SK-N-SH (cell line): ENCODE measurements around the gene HS3ST4. TPM values are rescaled to one million over a fixed set of nuclear protein-coding genes. Genes with fewer than 3 reads are reported as not detected.

Source experiments
- CTCF ChIA-PET: fragments of 300-600, 350-600 bp; formaldehyde crosslinking; extraction: SDS; loops from one replicate; lab custom pipeline; 2021; lab: Yijun Ruan, JAX
- POLR2A ChIA-PET: fragments of 350-600 bp; sonication (Branson Sonifier 250); formaldehyde crosslinking; extraction: SDS; loops from one replicate; lab custom pipeline; 2020; ENCODE audit warnings: antibody characterized with exemption, inconsistent platforms; lab: Yijun Ruan, JAX
- DNase-seq: peaks from one replicate; pipeline ENCODE4 v3.0.0; 2012
- H2AFZ ChIP-seq: fragments of 200-600 bp; sonication (generic); 2 replicates; pipeline ENCODE4 v1.8.1; 2016; ENCODE audit warnings: antibody characterized with exemption, mild to moderate bottlenecking, low read depth
- H3F3A ChIP-seq: fragments of 200-600 bp; sonication (generic); replicated peaks from 2 replicates; pipeline ENCODE3; 2016; ENCODE audit warnings: antibody characterized with exemption, mild to moderate bottlenecking; ENCODE audit not compliant: insufficient read depth
- H3K27ac ChIP-seq, 2 experiments: fragments of 200-500 bp in 1 of 2; fragments of 200-600 bp in 1 of 2; sonication (Bioruptor generic) in 1 of 2; sonication (generic), shearing (Covaris generic) in 1 of 2; 2 replicates each; pipeline versions ENCODE4 v1.5.1 to v1.6.1; 2014 to 2016; ENCODE audit warnings: low read depth in 2 of 2, inconsistent platforms in 1 of 2, low read length in 1 of 2, mild to moderate bottlenecking in 1 of 2, mixed read lengths in 1 of 2
- H3K27me3 ChIP-seq: fragments of 200-600 bp; sonication (generic), shearing (Covaris generic); 2 replicates; pipeline ENCODE4 v1.6.1; 2016; ENCODE audit warnings: mixed run types; ENCODE audit not compliant: insufficient read depth
- H3K36me3 ChIP-seq, 2 experiments: fragments of 200-500 bp in 1 of 2; fragments of 200-600 bp in 1 of 2; sonication (Bioruptor generic) in 1 of 2; sonication (generic) in 1 of 2; replicated peaks in 1 of 2; 2 replicates each; pipeline versions ENCODE3 to v1.5.1; 2014 to 2016; ENCODE audit warnings: low read length in 1 of 2, mild to moderate bottlenecking in 1 of 2; ENCODE audit not compliant: insufficient read depth in 2 of 2, control insufficient read depth in 1 of 2
- H3K4me1 ChIP-seq, 2 experiments: fragments of 200-500 bp in 1 of 2; fragments of 200-600 bp in 1 of 2; sonication (Bioruptor generic) in 1 of 2; sonication (generic), shearing (Covaris generic) in 1 of 2; 2 replicates each; pipeline versions ENCODE4 v1.5.1 to v1.6.1; 2014 to 2016; ENCODE audit warnings: low read depth in 1 of 2, low read length in 1 of 2, mixed run types in 1 of 2; ENCODE audit not compliant: insufficient read depth in 2 of 2, control insufficient read depth in 1 of 2
- H3K4me2 ChIP-seq: fragments of 200-600 bp; sonication (generic), shearing (Covaris generic); 2 replicates; pipeline ENCODE4 v1.6.1; 2017; ENCODE audit warnings: mixed run types
- H3K4me3 ChIP-seq, 2 experiments: fragments of 200-500 bp in 1 of 2; fragments of 200-600 bp in 1 of 2; sonication (Bioruptor generic) in 1 of 2; sonication (generic), shearing (Covaris generic) in 1 of 2; 2 replicates each; pipeline versions ENCODE4 v1.5.1 to v1.8.1; 2014 to 2016; ENCODE audit warnings: low read depth in 2 of 2, inconsistent platforms in 1 of 2, low read length in 1 of 2, mild to moderate bottlenecking in 1 of 2, mixed read lengths in 1 of 2, moderate library complexity in 1 of 2
- H3K79me2 ChIP-seq: fragments of 200-600 bp; sonication (generic); 2 replicates; pipeline ENCODE4 v1.8.1; 2017; ENCODE audit warnings: mild to moderate bottlenecking; ENCODE audit not compliant: insufficient read depth
- H3K9ac ChIP-seq: fragments of 200-600 bp; sonication (generic); 2 replicates; pipeline ENCODE4 v1.6.1; 2017; ENCODE audit warnings: mixed run types
- H3K9me2 ChIP-seq: fragments of 200-600 bp; sonication (generic); 2 replicates; pipeline ENCODE4 v1.6.1; 2017; ENCODE audit warnings: mixed run types
- H3K9me3 ChIP-seq: fragments of 200-600 bp; sonication (generic); 2 replicates; pipeline ENCODE4 v1.6.1; 2017; ENCODE audit warnings: mixed run types, mild to moderate bottlenecking, moderate library complexity
- H4K20me1 ChIP-seq: fragments of 200-600 bp; sonication (generic); 2 replicates; pipeline ENCODE4 v1.6.1; 2017; ENCODE audit warnings: mild to moderate bottlenecking, mixed run types; ENCODE audit not compliant: insufficient read depth
- ELF1 ChIP-seq: IDR thresholded peaks from 2 replicates; pipeline ENCODE4 v1.4.0; 2012
- FOSL2 ChIP-seq: IDR thresholded peaks from 2 replicates; pipeline ENCODE4 v1.4.0; 2012; ENCODE audit warnings: low read depth, mild to moderate bottlenecking, moderate library complexity, borderline replicate concordance
- FOXJ3 ChIP-seq: sonication (generic); formaldehyde crosslinking; IDR thresholded peaks from 2 replicates; pipeline ENCODE4 v1.5.1; 2020; ENCODE audit warnings: mild to moderate bottlenecking, missing genetic modification reagents
- FOXM1 ChIP-seq: IDR thresholded peaks from 2 replicates; pipeline ENCODE4 v1.4.0; 2012; ENCODE audit warnings: low read depth, mild to moderate bottlenecking
- IRF3 ChIP-seq: fragments of 150-350 bp; IDR thresholded peaks from 2 replicates; pipeline ENCODE4 v1.6.1; 2016; ENCODE audit warnings: mild to moderate bottlenecking, low read depth, low read length
- NRF1 ChIP-seq: IDR thresholded peaks from 2 replicates; pipeline ENCODE4 v1.6.1; 2012; ENCODE audit warnings: low read depth, mild to moderate bottlenecking, low read length
- POLR2AphosphoS5 ChIP-seq: IDR thresholded peaks from 2 replicates; pipeline ENCODE4 v1.6.1; 2012; ENCODE audit warnings: low read depth, low read length
- RCOR1 ChIP-seq: fragments of 150-350 bp; IDR thresholded peaks from 2 replicates; pipeline ENCODE4 v1.6.1; 2017; ENCODE audit warnings: antibody characterized with exemption, low read length
- RFX5 ChIP-seq: IDR thresholded peaks from 2 replicates; pipeline ENCODE4 v1.6.1; 2012; ENCODE audit warnings: mild to moderate bottlenecking, improper control_type of control experiment, low read length
- SIN3A ChIP-seq: IDR thresholded peaks from 2 replicates; pipeline ENCODE4 v1.6.1; 2012; ENCODE audit warnings: low read depth, mild to moderate bottlenecking, low read length, moderate library complexity, borderline replicate concordance
- TAF1 ChIP-seq: IDR thresholded peaks from 2 replicates; pipeline ENCODE4 v1.6.1; 2012; ENCODE audit warnings: low read depth, mild to moderate bottlenecking, low read length, moderate library complexity, borderline replicate concordance
- TEAD4 ChIP-seq: IDR thresholded peaks from 2 replicates; pipeline ENCODE4 v1.4.0; 2012; ENCODE audit warnings: mild to moderate bottlenecking, borderline replicate concordance; ENCODE audit not compliant: insufficient read depth
- USF1 ChIP-seq: IDR thresholded peaks from 2 replicates; pipeline ENCODE4 v1.4.0; 2012; ENCODE audit warnings: low read depth, borderline replicate concordance
- YY1 ChIP-seq: IDR thresholded peaks from 2 replicates; pipeline ENCODE4 v1.4.0; 2012; ENCODE audit warnings: low read depth, mild to moderate bottlenecking
- WGBS: methylation state at CpG from one replicate; pipeline ENCODE4 v1.1.6; 2017; ENCODE audit warnings: low lambda C conversion rate; 5-methylcytosine and 5-hydroxymethylcytosine counted together
- polyA plus RNA-seq, 3 experiments: library from polyadenylated mRNA; depleted of rRNA; stranded (reverse); fragments of >200 nt; gene quantifications; 2 replicates each; pipeline ENCODE4 v1.2.3, GENCODE V29; 2012
- TF ChIP-seq, protein P1 (sequence below): IDR thresholded peaks from 2 replicates; pipeline ENCODE4; 2012
- TF ChIP-seq, protein P2 (sequence below): fragments of 150-350 bp; IDR thresholded peaks from 2 replicates; pipeline ENCODE4 v1.6.1; 2017; ENCODE audit warnings: antibody characterized with exemption, low read length, low read depth, borderline replicate concordance
- TF ChIP-seq, protein P3 (sequence below): IDR thresholded peaks from 2 replicates; pipeline ENCODE4 v1.6.1; 2012; ENCODE audit warnings: mild to moderate bottlenecking, low read depth, low read length, moderate library complexity

HS3ST4 gene
- polyA plus RNA-seq, 1 of the 3 experiments (the other 2 are of a cell fraction): not detected

- TF ChIP-seq USF1 (no peak), TEAD4 (no peak), RFX5 (no peak)
These were observed 96.9 kb downstream of the HS3ST4 start (continued) for GRCh38 chr16:25788637-25789036.

DNA sequence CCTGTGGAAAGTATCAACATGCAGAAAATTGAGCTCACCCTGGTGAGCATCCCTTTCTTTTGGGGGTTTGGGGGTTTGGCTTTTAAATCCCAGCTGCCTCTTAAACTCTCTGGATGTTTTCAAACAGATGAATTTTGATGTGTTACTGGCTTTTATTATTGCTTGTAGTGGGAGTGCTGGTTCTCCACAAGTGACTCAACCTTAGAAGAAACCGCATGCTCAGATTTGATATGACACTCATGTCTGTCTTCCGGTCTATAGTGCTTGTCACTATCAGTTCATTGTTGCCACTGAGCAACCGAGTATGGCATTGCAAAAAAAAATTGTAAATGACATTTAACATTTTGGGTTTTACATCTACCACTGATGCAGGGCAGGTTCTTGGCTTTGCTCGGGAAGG is 104.5 kb downstream of the HS3ST4 start:
- Histone ChIP-seq H3K9me3 (no peaks in the 10 kb centered on the region), H2AFZ (no peak overlapping the region), H3K9ac (no peak overlapping the region), H3K4me1 (no peaks in the 10 kb centered on the region; a peak in 1 of 4 replicates), H3K27me3 (no peaks in the 10 kb centered on the region), H3K4me3 (no peak overlapping the region), H4K20me1 (no peaks in the 10 kb centered on the region), H3K79me2 (no peaks in the 10 kb centered on the region), H3K9me2 (no peaks in the 10 kb centered on the region), H3K36me3 (no peaks in the 10 kb centered on the region), H3F3A (no peaks in the 10 kb centered on the region), H3K4me2 (no peak overlapping the region), H3K27ac (no peak overlapping the region)
- ChIA-PET POLR2A (no interaction called here), CTCF (no interaction called here)
- no peak for TF ChIP-seq NRF1
- no peak for DNase-seq
- 11% methylated on average over 4 of the region's 4 CpGs for WGBS

- TF ChIP-seq FOXM1 (no peak), TAF1 (no peak), SIN3A (no peak), NRF1 (no peak), IRF3 (no peak), ELF1 (no peak), RCOR1 (no peak), FOSL2 (no peak), YY1 (no peak), POLR2AphosphoS5 (no peak), FOXJ3 (no peak)
- TF ChIP-seq, protein P1, sequence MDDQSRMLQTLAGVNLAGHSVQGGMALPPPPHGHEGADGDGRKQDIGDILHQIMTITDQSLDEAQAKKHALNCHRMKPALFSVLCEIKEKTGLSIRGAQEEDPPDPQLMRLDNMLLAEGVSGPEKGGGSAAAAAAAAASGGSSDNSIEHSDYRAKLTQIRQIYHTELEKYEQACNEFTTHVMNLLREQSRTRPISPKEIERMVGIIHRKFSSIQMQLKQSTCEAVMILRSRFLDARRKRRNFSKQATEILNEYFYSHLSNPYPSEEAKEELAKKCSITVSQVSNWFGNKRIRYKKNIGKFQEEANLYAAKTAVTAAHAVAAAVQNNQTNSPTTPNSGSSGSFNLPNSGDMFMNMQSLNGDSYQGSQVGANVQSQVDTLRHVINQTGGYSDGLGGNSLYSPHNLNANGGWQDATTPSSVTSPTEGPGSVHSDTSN: no peak
- TF ChIP-seq, protein P2, sequence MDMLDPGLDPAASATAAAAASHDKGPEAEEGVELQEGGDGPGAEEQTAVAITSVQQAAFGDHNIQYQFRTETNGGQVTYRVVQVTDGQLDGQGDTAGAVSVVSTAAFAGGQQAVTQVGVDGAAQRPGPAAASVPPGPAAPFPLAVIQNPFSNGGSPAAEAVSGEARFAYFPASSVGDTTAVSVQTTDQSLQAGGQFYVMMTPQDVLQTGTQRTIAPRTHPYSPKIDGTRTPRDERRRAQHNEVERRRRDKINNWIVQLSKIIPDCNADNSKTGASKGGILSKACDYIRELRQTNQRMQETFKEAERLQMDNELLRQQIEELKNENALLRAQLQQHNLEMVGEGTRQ: no peak
- TF ChIP-seq, protein P3, sequence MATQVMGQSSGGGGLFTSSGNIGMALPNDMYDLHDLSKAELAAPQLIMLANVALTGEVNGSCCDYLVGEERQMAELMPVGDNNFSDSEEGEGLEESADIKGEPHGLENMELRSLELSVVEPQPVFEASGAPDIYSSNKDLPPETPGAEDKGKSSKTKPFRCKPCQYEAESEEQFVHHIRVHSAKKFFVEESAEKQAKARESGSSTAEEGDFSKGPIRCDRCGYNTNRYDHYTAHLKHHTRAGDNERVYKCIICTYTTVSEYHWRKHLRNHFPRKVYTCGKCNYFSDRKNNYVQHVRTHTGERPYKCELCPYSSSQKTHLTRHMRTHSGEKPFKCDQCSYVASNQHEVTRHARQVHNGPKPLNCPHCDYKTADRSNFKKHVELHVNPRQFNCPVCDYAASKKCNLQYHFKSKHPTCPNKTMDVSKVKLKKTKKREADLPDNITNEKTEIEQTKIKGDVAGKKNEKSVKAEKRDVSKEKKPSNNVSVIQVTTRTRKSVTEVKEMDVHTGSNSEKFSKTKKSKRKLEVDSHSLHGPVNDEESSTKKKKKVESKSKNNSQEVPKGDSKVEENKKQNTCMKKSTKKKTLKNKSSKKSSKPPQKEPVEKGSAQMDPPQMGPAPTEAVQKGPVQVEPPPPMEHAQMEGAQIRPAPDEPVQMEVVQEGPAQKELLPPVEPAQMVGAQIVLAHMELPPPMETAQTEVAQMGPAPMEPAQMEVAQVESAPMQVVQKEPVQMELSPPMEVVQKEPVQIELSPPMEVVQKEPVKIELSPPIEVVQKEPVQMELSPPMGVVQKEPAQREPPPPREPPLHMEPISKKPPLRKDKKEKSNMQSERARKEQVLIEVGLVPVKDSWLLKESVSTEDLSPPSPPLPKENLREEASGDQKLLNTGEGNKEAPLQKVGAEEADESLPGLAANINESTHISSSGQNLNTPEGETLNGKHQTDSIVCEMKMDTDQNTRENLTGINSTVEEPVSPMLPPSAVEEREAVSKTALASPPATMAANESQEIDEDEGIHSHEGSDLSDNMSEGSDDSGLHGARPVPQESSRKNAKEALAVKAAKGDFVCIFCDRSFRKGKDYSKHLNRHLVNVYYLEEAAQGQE: no peak
- Histone ChIP-seq H3K27ac (no peak overlapping the region), H3K9ac (no peak overlapping the region), H3K9me3 (no peaks in the 10 kb centered on the region), H3K36me3 (no peaks in the 10 kb centered on the region), H3K4me1 (no peaks in the 10 kb centered on the region; a peak in 1 of 4 replicates), H3K27me3 (no peaks in the 10 kb centered on the region), H3K79me2 (no peaks in the 10 kb centered on the region), H4K20me1 (no peaks in the 10 kb centered on the region), H3F3A (no peaks in the 10 kb centered on the region), H3K4me3 (no peak overlapping the region), H3K9me2 (no peaks in the 10 kb centered on the region), H3K4me2 (no peak overlapping the region), H2AFZ (no peak overlapping the region)
- POLR2A ChIA-PET: no interaction called here
- 0% methylated on average over 1 of the region's 1 CpG for WGBS
- DNase-seq: no peak
- CTCF ChIA-PET: no interaction called here
These were observed 106.3 kb downstream of the HS3ST4 start for GRCh38 chr16:25798065-25798464.
